HG03103 (cell line): ENCODE data around the gene CADPS2.
"Not testable (repeated sequence)": the region's sequence is repeated elsewhere in the genome, so short reads cannot be mapped to it uniquely, and the experiment has no call there.

ENCODE experiments used
- ATAC-seq: cut with Tn5 transposase; IDR thresholded peaks from one replicate; pipeline ENCODE4 v1.9.1; 2021; ENCODE audit warnings: low read depth; ENCODE audit not compliant: unreplicated experiment

CADPS2 gene

DNA sequence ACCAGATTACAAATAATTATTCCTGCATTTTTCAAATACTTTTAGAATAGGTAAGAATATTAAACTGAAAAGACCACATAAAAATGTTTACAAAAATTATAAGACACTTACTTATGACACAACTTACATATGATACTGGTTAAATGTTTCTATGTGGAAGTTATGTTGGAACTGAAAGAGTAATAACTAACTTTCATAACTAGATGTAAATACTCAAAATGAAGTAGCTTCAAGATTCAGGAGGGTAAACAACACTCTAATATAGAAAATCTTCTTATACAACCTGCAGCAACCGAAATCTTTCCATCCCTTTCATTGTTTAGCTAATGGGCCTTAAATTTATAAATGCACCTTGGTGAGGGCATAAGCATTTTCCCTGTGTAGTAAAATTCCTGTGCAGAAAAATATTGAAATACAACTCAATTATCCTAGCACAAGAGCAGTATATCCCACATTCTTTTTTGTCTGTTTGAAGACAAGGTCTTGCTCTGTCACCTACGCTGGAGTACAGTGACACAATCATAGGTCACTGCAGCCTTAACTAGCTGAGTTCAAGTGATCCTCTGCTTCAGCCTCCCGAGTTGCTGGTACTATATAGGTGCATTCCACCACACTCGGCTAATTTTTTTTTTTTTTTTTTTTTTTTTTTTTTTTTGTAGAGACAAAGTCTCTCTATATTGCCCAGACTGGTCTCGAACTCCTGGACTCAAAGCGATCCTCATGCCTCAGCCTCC, 168.7 kb downstream of the CADPS2 start:
- ATAC-seq, result no peak

GRCh38 chr7:122715183-122715582, 171.1 kb downstream of the CADPS2 start:
- no peak for ATAC-seq

DNA sequence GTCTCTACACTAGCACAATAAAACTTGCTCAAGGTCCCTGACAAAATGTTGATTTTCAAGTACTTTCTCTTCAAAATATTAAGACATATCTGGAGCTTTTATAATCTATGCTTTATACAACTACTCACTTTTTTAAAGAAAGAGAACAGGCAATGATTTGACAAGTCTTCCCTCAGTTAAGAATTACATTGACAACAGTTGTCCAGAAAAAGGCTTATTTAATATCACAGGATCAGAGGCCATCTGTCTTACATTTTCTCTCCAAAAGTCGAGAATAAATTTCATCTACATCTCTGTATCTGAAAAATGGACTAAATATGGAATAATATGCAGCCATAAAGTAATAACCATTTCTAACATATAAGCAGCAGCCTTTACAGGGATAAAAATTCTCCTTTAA, 175.3 kb downstream of the CADPS2 start:
- ATAC-seq, result no peak

- no peak for ATAC-seq
Measured at GRCh38 chr7:122709930-122710646, 176.2 kb downstream of the CADPS2 start.

GRCh38 chr7:122706836-122707235, 179.4 kb downstream of the CADPS2 start:
- ATAC-seq, result no peak

GRCh38 chr7:122702872-122703510, 183.3 kb downstream of the CADPS2 start, which contains the start of gene RNF148:
Gene RNF148, minus strand, starts transcription at chr7:122702922. Its CDS starts 172 bp downstream, at chr7:122702750.
- ATAC-seq, result no peak

- ATAC-seq, result no peak
Measured at GRCh38 chr7:122699017-122699416, 187.2 kb downstream of the CADPS2 start, which contains the start of gene RNF133. Gene RNF133, minus strand, starts transcription at chr7:122699117. Its CDS starts 199 bp downstream, at chr7:122698918.

- ATAC-seq, result no peak
Measured at GRCh38 chr7:122695816-122696215, 190.4 kb downstream of the CADPS2 start.

DNA sequence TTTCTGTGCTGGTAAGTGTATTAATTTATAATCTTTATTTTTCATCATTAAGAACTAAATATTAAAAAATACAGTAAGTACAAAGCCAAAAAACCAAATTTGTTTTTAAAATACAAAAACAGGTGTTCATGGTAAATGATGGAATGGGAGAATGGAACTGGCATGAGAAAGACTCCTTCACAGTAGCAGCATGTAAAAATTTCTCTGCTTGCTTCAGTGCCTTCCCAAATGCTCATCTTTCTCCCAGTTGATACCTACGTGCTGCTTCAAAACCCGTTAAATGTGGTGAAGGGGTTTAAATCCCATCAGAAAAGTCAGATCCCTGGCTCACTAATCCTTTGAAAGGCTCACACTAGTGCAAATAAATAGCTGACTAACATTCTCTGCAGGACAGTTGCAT, 191.6 kb downstream of the CADPS2 start:
- no peak for ATAC-seq

GRCh38 chr7:122692769-122693309, 193.4 kb downstream of the CADPS2 start:
- ATAC-seq, result no peak

- no peak for ATAC-seq
Measured at GRCh38 chr7:122691569-122692235, 194.6 kb downstream of the CADPS2 start.

GRCh38 chr7:122689346-122690109, 196.7 kb downstream of the CADPS2 start:
- ATAC-seq, result no peak

- no peak for ATAC-seq
Measured at GRCh38 chr7:122688400-122688998, 197.8 kb downstream of the CADPS2 start.

DNA sequence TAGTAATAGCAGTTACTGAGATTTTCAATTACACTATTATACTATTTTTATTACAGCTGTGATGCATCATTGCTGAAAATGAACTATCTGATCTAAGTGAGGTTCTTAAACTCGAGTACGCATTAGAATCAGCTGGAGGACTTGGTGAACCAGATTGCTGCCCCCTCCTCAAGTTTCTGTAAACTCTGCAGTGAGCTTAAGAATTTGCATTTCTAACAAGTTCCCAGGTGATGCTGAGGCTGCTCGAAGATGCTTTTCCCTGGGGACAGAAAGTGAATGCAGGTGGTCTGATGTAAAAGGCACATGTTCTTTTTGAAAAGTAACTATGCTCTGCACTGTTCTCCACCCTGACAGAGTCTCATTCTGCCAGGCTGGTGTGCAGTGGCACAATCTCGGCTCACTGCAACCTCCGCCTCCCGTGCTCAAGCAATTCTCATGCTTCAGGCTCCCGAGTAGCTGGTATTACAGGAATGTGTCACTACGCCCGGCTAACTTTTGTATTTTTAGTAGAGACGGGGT, 199.8 kb downstream of the CADPS2 start:
- ATAC-seq, result no peak

DNA sequence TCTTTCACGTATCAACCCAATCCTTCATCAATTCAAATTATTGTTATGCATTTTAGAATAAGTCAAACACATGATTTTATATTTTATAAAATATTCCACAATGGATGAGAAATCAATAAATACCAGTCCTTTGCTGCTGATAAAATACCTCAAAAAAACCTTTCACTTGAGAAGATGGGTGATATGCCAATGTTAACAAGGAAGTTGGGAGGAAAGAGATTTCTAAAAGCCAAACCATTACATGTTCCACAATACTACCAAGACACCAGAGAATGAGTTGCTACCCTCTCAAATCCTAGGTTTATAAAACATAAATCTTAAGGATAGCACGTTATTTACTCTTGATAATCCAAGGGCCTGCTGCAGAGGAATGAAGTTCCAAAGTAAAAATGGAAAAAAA, 201.8 kb downstream of the CADPS2 start:
- ATAC-seq, result no peak

DNA sequence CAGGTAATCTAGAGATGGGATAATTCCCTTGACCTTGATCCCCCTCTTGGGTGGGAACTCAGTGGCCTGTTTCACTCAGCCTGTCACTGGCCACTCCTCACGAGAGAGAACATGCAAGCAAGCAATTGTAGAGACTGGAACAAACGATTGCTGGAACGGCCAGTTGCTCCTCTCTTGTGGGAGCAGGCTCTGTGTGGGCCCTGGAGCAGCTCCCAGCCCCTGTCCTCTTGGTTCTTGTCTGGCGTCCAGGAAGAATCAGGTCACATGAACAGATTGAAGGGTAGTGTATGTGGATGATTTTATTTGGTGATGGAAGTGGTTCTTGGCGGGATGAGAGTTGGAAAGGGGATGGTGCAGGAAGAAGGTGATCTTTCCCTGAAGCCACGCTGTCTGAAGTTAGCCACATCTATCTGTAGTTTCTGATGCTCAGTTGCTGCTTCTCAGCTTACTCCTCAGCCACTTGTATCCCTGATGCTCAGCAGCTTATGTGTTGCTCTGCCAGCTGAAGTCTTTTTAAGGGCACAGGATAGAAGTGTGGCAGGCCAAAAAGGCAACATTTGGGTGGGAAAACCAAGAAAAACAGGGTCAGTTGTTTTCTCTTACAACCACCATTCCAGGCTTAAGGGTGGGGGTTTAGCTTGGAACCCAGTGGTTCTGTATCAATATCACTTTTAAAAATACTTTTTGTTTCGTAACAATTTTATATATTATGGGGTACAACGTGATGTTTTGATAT, 203.3 kb downstream of the CADPS2 start:
- ATAC-seq, result no peak

- ATAC-seq, result not testable (repeated sequence)
Measured at GRCh38 chr7:122681186-122681585, 205.1 kb downstream of the CADPS2 start.

DNA sequence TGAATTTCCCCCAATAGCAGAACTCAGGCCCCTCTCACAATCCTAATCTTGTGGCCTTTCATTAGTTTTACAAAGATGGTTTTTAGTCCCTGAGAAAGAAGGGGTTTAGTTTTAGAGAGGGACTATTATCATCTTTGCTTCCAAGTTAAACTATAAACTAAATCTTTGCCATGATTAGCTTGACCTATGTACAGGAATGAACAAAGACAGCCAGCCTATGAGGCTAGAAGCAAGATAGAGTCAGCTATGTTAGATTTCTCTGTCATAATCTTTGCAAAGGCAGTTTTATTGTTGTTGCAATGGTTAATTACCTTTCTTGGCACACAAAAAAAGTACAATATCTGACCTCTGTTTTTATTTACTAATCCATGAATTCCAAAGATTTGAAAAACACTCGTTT, 206.4 kb downstream of the CADPS2 start:
- no peak for ATAC-seq
